Ovary (tissue), 9 donors: ENCODE measurements around the gene MYO1C. TPM values are rescaled to one million over a fixed set of nuclear protein-coding genes. Genes with fewer than 3 reads are reported as not detected.

Source experiments
- DNase-seq, 5 donors: peaks; one replicate each; pipeline ENCODE4 v3.0.0-alpha.2; 2019 to 2020
- H3K27ac ChIP-seq, 2 donors: fragments of 200-600 bp; one replicate each; pipeline versions ENCODE4 v1.5.1 to v1.8.0; 2019 to 2022
- H3K27me3 ChIP-seq: fragments of 200-600 bp; one replicate; pipeline ENCODE4 v1.8.0; 2022
- H3K36me3 ChIP-seq: fragments of 200-600 bp; sonication (generic); one replicate; pipeline ENCODE4 v1.5.1; 2019
- H3K4me1 ChIP-seq: one replicate; pipeline ENCODE4 v1.8.1; 2013; ENCODE audit warnings: mild to moderate bottlenecking, moderate library complexity; ENCODE audit not compliant: insufficient read depth
- H3K4me3 ChIP-seq: fragments of 200-600 bp; sonication (generic); one replicate; pipeline ENCODE4 v1.5.1; 2017
- H3K9me3 ChIP-seq, 2 donors: fragments of 200-600 bp in 1 of 2; sonication (generic) in 1 of 2; one replicate each; pipeline versions ENCODE4 v1.5.1 to v1.8.1; 2013 to 2019; ENCODE audit warnings: mild to moderate bottlenecking in 1 of 2, moderate library complexity in 1 of 2
- CTCF ChIP-seq, 3 donors: fragments of 450-650 bp in 2 of 3; fragments of 200-600 bp in 1 of 3; IDR thresholded peaks; one replicate each; pipeline versions ENCODE4 v1.5.1 to v1.8.0; 2016 to 2022; ENCODE audit warnings: antibody characterized with exemption in 3 of 3, mild to moderate bottlenecking in 1 of 3
- EP300 ChIP-seq: sonication (generic); formaldehyde crosslinking; IDR thresholded peaks from one replicate; pipeline ENCODE4 v1.6.1; 2017; ENCODE audit warnings: antibody characterized with exemption
- POLR2A ChIP-seq: fragments of 450-650 bp; IDR thresholded peaks from one replicate; pipeline ENCODE4 v1.6.1; 2017; ENCODE audit warnings: antibody characterized with exemption, mild to moderate bottlenecking, moderate library complexity
- WGBS, 3 donors: extraction: QIAGEN DNeasy Blood & Tissue Kit in 1 of 3; methylation state at CpG; one replicate each; pipeline versions ENCODE4 v1.1.5 to v1.1.7; 2013 to 2017; 5-methylcytosine and 5-hydroxymethylcytosine counted together
- intact Hi-C, 4 donors: fragments of 100-400 bp; cut with DNase I; formaldehyde crosslinking; loops; one replicate each; pipeline versions ENCODE4 v1.11.0 to v1.15.1; 2022 to 2023
- polyA plus RNA-seq, 2 donors: library from polyadenylated mRNA; stranded (reverse); fragments of 200-250 nt in 1 of 2; fragments of 350-450 nt in 1 of 2; fragmentation: Illumina TruSeq in 1 of 2; extraction: RNeasy Lipid Tissue Mini Kit (QIAGEN cat#74804) in 1 of 2; gene quantifications; one replicate each; pipeline ENCODE4 v1.2.3, GENCODE V29; 2013 to 2014
- total RNA-seq, 7 donors: library from RNA; depleted of rRNA in 2 of 7; stranded (reverse); fragments of >200 nt in 2 of 7; fragmentation: NEBNext Ultra II Directional in 3 of 7; extraction: Animal tissue kit (Norgen Biotek cat#: 25700) in 3 of 7; gene quantifications; one replicate each; pipeline versions ENCODE4 v1.1.0 to v1.2.4, GENCODE V29; 2016 to 2023
- donor health status: DM: no; HTN: no; CAD: no; lungs with moderate emphysema.
- donor health status: DM: no; HTN: no; CAD: no.
- donor health status: Bipolar disorder and iron deficiency.
- donor health status: DM: yes; HTN: yes; CAD: no.
- donor health status: DM: no; HTN: no; CAD: no.
- donor health status: DM: yes; HTN: yes; CAD: no.

The MYO1C gene
- total and polyA plus RNA-seq, 9 donors, result 41.8 to 140 (median 100) TPM

- DNase-seq, result no peak
- Histone ChIP-seq H3K4me3 (no peak overlapping the region), H3K4me1 (no peaks in the 10 kb centered on the region), H3K27ac (no peak overlapping the region), H3K9me3 (no peaks in the 10 kb centered on the region), H3K27me3 (no peaks in the 10 kb centered on the region), H3K36me3 (no peaks in the 10 kb centered on the region)
- WGBS, 3 donors, result 91 to 94% (median 92%) methylated on average over 15 of the region's 15 CpGs
- TF ChIP-seq CTCF (IDR thresholded peaks at IDR 0.05) (no peak), POLR2A (no peak), EP300 (no peak)
- intact Hi-C loops, result no loop called here
Observed at GRCh38 chr17:1471490-1471889, 21.0 kb downstream of the MYO1C start.

GRCh38 chr17:1470755-1471462 lies 21.6 kb downstream of the MYO1C start:
- Histone ChIP-seq H3K27me3 (no peaks in the 10 kb centered on the region), H3K9me3 (no peaks in the 10 kb centered on the region), H3K4me1 (no peaks in the 10 kb centered on the region), H3K36me3 (no peaks in the 10 kb centered on the region), H3K4me3 (no peak overlapping the region), H3K27ac (no peak overlapping the region)
- intact Hi-C loops, result no loop called here
- no peak for TF ChIP-seq CTCF (IDR thresholded peaks at IDR 0.05)
- DNase-seq, result no peak
- 79 to 81% (median 81%) methylated on average over 25 of the region's 25 CpGs for WGBS, 3 donors

GRCh38 chr17:1470071-1470754 lies 22.3 kb downstream of the MYO1C start:
- no peak for DNase-seq
- TF ChIP-seq EP300 (no peak), POLR2A (no peak), CTCF (IDR thresholded peaks at IDR 0.05) (no peak)
- Histone ChIP-seq H3K4me1 (no peaks in the 10 kb centered on the region), H3K36me3 (no peaks in the 10 kb centered on the region), H3K9me3 (no peaks in the 10 kb centered on the region), H3K27ac (no peak overlapping the region), H3K4me3 (no peak overlapping the region), H3K27me3 (no peaks in the 10 kb centered on the region)
- WGBS, 3 donors, result 79 to 82% (median 80%) methylated on average over 29 to 33 of the region's 33 CpGs
- intact Hi-C loops, result no loop called here

- DNase-seq, result no peak
- H3K27ac ChIP-seq, result no peak overlapping the region
- no peak for TF ChIP-seq EP300
- TF ChIP-seq POLR2A, result no peak
- no peak for TF ChIP-seq CTCF (IDR thresholded peaks at IDR 0.05)
- no peak overlapping the region for H3K4me3 ChIP-seq
- no peaks in the 10 kb centered on the region for H3K27me3 ChIP-seq
- no peaks in the 10 kb centered on the region for H3K4me1 ChIP-seq
- WGBS, 3 donors, result 76 to 83% (median 83%) methylated on average over 28 of the region's 28 CpGs
- H3K36me3 ChIP-seq, result no peaks in the 10 kb centered on the region
- intact Hi-C loops, result loop anchor here in 1 of 4 donors (5.0 kb wide), 1 partner anchor 277 kb away; no protein-coding TSS in a partner anchor
- H3K9me3 ChIP-seq, result no peaks in the 10 kb centered on the region
Observed at GRCh38 chr17:1469231-1469852, 23.1 kb downstream of the MYO1C start.
